A549 (cell line): ENCODE data around the gene CUX1.

ENCODE experiments used
- CEBPB ChIP-seq, 2 experiments: fragments of >200 bp in 1 of 2; sonication (Bioruptor Twin) in 1 of 2; formaldehyde crosslinking in 1 of 2; IDR thresholded peaks; 2 replicates each; pipeline ENCODE4 v1.6.1; 2012 to 2016
- CTCF ChIP-seq: fragments of >200 bp; sonication (Bioruptor Twin); formaldehyde crosslinking; IDR thresholded peaks from 3 replicates; pipeline ENCODE4 v1.5.1; 2016
- JUN ChIP-seq, 2 experiments: fragments of >200 bp; sonication (Bioruptor Twin); formaldehyde crosslinking; IDR thresholded peaks; 2 replicates in 1 of 2; 3 replicates in 1 of 2; pipeline ENCODE4 v1.6.1; 2016 to 2017
- PBX3 ChIP-seq: IDR thresholded peaks from 2 replicates; pipeline ENCODE4 v1.6.1; 2012
- PHF8 ChIP-seq: fragments of 200-600 bp; sonication (generic); IDR thresholded peaks from 2 replicates; pipeline ENCODE4 v1.6.1; 2016; ENCODE audit warnings: low read depth, mild to moderate bottlenecking, antibody characterized with exemption, moderate library complexity, borderline replicate concordance
- POLR2AphosphoS2 ChIP-seq: conservative IDR thresholded peaks from 2 replicates; pipeline ENCODE4 v1.6.1; 2012; ENCODE audit warnings: low read length, improper control_type of control experiment, inconsistent platforms
- RAD21 ChIP-seq, 2 experiments: fragments of >200 bp in 1 of 2; sonication (Bioruptor Twin) in 1 of 2; formaldehyde crosslinking in 1 of 2; IDR thresholded peaks in 1 of 2; conservative IDR thresholded peaks in 1 of 2; 2 replicates in 1 of 2; 3 replicates in 1 of 2; pipeline ENCODE4 v1.6.1; 2012 to 2018; ENCODE audit warnings: inconsistent platforms in 1 of 2
- RFX5 ChIP-seq: fragments of 450-650 bp; IDR thresholded peaks from 2 replicates; pipeline ENCODE4 v1.7.1; 2014; ENCODE audit warnings: antibody characterized with exemption, mild to moderate bottlenecking, moderate library complexity
- SREBF2 ChIP-seq: fragments of 450-650 bp; IDR thresholded peaks from 2 replicates; pipeline ENCODE4 v1.6.1; 2014; ENCODE audit warnings: mild to moderate bottlenecking, moderate library complexity

GRCh38 chr7:102255916-102256315, 438.5 kb downstream of the CUX1 start:
- TF ChIP-seq PHF8 (no peak), CTCF (no peak), POLR2AphosphoS2 (no peak), CEBPB (IDR thresholded peaks at IDR 0.05) (no peak), RFX5 (no peak), JUN (IDR thresholded peaks at IDR 0.05) (no peak), PBX3 (no peak), SREBF2 (no peak), RAD21 (conservative IDR thresholded peaks at IDR 0.05 in 1 of 2, IDR thresholded peaks at IDR 0.05 in 1 of 2) (no peak)
